Measurements from ENCODE around the gene TJP2.
A peak's percentile ranks its signal among the peaks of the same experiment; 100 is the strongest.
"Not testable (repeated sequence)": the region's sequence is repeated elsewhere in the genome, so short reads cannot be mapped to it uniquely, and the experiment has no call there.

Gene TJP2

DNA sequence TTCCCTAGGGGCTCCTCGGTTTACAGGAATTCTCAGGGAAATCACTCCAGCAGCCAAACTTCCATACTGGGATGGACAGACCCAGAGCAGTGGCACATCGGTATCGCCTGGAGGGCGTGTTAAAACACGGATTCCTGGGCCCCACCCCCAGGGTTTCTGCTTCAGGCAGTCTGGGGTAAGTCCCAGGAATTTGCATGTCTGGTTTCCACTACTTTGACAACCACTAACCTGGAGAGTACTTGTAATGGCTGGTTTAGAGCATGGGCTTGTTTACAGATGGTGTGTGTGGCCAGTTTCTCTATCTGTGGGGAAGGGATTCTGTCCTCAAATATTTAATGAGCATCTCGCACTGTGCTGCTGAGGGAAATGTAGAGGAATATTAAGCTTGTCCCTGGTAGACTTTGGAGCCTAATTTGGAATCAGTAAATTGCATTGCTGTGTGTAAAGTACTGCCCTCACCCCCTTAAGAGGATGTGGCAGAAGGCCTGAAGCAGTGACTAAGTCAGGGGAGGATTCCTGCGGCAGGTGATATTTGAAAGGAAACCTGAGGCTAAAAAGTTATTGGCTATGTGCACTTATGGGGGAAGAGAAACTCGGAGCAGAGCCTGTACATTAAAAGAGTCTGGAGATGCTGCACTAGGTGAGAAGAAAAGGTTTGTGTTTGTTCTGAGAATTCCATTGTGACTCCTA is 18.6 kb upstream of the TJP2 start:
- CTCF ChIA-PET: interaction anchor here (0.7 to 1.4 kb wide), 5 partner anchors 10 to 68 kb away, joined by 3 to 6 read pairs (median 4); no protein-coding TSS in a partner anchor
- H3K27ac ChIP-seq: peak overlapping the region; percentile 75
- POLR2A ChIA-PET (ENCODE audit: low non-redundant PET): no interaction called here
- no peak for TF ChIP-seq CTCF (conservative IDR thresholded peaks at IDR 0.05; ENCODE audit: low read depth)
- DNase-seq (ENCODE audit: low spot score): peak; percentile 67

- CTCF ChIA-PET: interaction anchor here (0.5 to 1.6 kb wide), 15 partner anchors 9 to 500 kb away, joined by 3 to 9 read pairs (median 3); partner anchors contain the start of gene TJP2
- peak; percentile 38 for DNase-seq (ENCODE audit: low spot score)
- H3K27ac ChIP-seq: peak overlapping the region; percentile 53
- POLR2A ChIA-PET (ENCODE audit: low non-redundant PET): interaction anchor here (0.6 kb wide), 1 partner anchor 10 kb away, joined by 3 read pairs; no protein-coding TSS in a partner anchor
- TF ChIP-seq CTCF (conservative IDR thresholded peaks at IDR 0.05; ENCODE audit: low read depth): peak; percentile 26
These were observed 16.2 kb upstream of the TJP2 start for GRCh38 chr9:69157751-69158466.

- ChIA-PET POLR2A (ENCODE audit: low non-redundant PET) (no interaction called here), CTCF (interaction anchor here (0.6 to 1.6 kb wide), 8 partner anchors 12 to 260 kb away, joined by 3 to 6 read pairs (median 4); partner anchors contain the start of gene TJP2)
- no peak overlapping the region; the same call in 1 of the 2 replicates for H3K27ac ChIP-seq
- no peak for TF ChIP-seq CTCF (conservative IDR thresholded peaks at IDR 0.05; ENCODE audit: low read depth)
- DNase-seq (ENCODE audit: low spot score): no peak
These were observed 15.6 kb upstream of the TJP2 start for GRCh38 chr9:69158471-69158870.

GRCh38 chr9:69164573-69164972 is 9.5 kb upstream of the TJP2 start:
- POLR2A ChIA-PET (ENCODE audit: low non-redundant PET); H3K27ac ChIP-seq; DNase-seq (ENCODE audit: low spot score): not testable (repeated sequence)
- CTCF ChIA-PET: interaction anchor here (0.6 to 1.2 kb wide), 2 partner anchors 14 to 51 kb away, joined by 3 to 4 read pairs; no protein-coding TSS in a partner anchor

- POLR2A ChIA-PET (ENCODE audit: low non-redundant PET): no interaction called here
- peak overlapping the region; percentile 19; the same call in 1 of the 2 replicates for H3K27ac ChIP-seq
- TF ChIP-seq CTCF (conservative IDR thresholded peaks at IDR 0.05; ENCODE audit: low read depth): no peak
- CTCF ChIA-PET: no interaction called here
- no peak for DNase-seq (ENCODE audit: low spot score)
These were observed 8.5 kb upstream of the TJP2 start for GRCh38 chr9:69165581-69165980.

DNA sequence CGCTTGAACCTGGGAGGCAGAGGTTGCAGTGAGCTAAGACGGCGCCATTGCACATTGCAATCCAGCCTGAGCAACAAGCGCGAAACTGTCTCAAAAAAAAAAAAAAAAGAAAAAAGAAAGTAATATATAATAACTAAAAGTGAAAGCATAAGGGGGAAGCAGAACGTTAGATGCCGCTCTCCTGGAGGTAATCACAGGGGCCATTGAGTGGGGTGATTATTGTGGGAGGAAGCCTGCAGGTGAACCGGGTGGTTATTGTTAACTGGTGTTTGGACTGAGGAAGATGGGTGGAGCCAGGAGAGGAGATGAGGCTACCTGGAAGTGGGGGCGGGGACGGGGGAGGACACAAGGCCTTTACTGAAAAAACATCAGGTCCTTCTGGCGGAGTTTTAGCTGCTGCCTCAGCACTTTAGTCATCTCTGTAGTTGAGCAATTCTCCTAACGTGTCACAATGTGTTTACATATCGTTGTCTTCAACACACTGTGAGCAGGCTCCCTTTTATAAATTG is 5.3 kb upstream of the TJP2 start:
- CTCF ChIA-PET: interaction anchor here (0.5 to 1.0 kb wide), 2 partner anchors 24 to 100 kb away, joined by 3 read pairs; no protein-coding TSS in a partner anchor
- POLR2A ChIA-PET (ENCODE audit: low non-redundant PET): no interaction called here
- peak; percentile 87 for DNase-seq (ENCODE audit: low spot score)
- no peak for TF ChIP-seq CTCF (conservative IDR thresholded peaks at IDR 0.05; ENCODE audit: low read depth)
- peak overlapping the region; percentile 72 for H3K27ac ChIP-seq
